Daoy (cell line): Measurements from ENCODE around the gene CCT5. TPM values are rescaled to one million over a fixed set of nuclear protein-coding genes. Genes with fewer than 3 reads are reported as not detected.
"Not testable (repeated sequence)": the region's sequence is repeated elsewhere in the genome, so short reads cannot be mapped to it uniquely, and the experiment has no call there.

Source experiments
- DNase-seq: peaks from one replicate; pipeline ENCODE4 v3.0.0-alpha.2; 2015; ENCODE audit warnings: low read depth
- total RNA-seq: library from RNA; depleted of rRNA; stranded (reverse); fragments of >200 nt; shearing (Covaris generic); gene quantifications from 2 replicates; pipeline ENCODE4 v1.2.3, GENCODE V29; 2014; rRNA removed

Gene CCT5
- total RNA-seq, 1 experiment from 2014 or later, result 1,231 TPM

DNA sequence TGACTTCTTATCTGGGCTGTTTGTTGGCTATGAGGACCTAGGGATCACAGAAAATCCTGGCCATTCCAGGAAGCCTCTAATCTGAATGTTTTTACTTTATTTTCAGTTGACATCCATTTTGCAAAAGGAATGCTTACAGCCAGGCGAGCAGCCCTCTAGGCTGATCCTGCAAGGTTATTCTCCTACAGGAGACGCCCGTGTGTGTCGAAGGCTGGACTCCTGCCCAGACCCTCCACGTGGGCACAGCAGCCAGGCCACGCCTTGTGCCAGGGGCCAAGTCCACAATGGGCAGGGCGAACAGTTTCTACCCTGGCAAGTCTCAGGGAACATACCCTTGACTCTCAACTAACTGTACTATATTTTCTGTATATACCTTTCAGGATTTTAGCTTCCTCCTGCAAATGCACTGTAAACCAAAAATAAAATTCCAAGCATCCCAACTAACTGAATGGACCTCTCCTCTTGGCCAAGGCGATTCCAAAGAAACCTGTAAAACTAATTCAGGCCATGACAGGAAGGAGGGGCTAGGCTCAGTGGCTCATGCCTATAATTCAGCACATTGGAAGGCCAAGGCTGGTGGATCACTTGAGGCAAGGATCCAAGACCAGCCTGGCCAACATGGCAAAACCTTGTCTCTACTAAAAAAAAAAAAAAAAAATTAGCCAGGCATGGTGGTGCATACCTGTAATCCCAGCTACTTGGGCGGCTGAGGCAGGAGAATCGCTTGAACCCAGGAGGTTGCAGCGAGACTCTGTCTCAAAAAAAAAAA lies 51.9 kb downstream of the CCT5 start:
- DNase-seq, result peak; percentile 53

DNA sequence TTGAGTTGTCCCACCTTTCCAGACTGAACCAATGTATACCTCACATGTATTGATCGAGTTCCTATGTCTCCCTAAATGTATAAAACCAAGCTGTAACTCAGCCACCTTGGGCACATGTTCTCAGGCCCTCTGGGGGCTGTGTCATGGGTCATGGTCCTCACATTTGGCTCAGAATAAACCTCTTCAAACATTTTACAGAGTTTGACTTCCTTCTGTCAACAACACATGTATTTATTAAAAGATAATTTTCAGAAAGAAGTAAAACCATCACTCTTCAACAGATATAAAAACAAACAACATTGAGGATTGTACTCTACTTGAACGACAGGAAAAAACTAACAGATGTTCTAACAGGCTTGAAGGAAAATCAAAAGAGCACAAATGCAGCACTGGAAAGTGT lies 53.1 kb downstream of the CCT5 start:
- DNase-seq, result no peak

DNA sequence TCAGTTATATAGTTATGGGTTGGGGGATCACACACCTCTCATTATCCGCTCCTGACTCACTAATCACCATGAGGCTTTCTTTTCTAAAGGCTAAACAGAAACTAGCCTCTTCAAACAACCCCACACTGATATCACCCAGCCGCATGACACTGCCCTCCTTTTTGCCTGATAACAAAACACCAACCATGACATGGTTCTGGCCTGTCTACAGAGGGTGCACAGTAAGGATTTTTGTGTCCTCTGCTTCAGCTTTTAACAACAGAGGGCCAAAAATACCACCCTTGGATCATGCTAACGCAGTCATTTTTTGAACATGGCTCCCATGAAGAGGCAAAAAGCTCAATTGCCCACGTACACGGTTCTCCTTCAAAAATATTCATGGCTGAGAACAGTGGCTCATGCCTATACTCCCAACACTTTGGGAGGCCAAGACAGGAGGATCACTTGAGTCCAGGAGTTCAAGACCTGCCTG lies 53.7 kb downstream of the CCT5 start:
- no peak for DNase-seq

DNA sequence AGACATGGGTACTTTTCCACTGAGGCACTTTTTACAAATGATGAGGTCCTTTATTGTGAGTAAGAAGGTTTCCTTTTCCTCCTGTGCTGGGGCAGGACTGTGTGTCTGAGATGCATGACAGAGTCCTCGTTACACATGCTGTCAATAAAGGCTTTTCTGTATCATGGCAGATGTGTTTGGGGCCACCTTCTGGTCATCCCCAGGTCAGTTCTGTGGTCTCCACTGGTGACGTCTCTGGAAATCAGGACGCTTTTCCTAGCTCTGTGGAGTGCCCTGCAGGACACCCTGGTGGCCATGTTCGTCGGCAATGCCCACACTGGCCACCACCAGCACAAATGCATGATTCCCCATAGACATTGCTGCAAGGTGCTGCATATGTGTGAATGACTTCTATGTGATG lies 54.9 kb downstream of the CCT5 start:
- DNase-seq, result no peak

DNA sequence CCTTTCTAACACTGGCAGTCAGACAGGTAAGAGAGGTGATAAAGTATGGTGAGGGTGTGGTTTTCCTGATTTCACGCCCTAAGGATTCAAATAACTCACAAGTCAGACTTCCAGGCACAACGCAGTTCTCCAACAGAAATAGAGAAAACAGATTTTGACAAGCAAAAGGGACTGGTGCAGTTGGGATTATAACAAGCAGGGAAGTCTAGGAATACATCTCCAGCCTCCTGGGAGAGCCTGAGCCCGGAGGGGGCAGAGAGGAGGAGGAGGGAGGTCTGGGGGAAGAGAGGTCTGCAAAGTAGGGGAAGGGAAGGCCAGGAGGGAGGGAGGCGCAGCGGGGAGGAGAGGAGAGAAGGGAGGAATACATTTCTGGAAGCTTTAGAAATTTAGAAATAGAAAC lies 56.0 kb downstream of the CCT5 start:
- DNase-seq, result no peak

DNA sequence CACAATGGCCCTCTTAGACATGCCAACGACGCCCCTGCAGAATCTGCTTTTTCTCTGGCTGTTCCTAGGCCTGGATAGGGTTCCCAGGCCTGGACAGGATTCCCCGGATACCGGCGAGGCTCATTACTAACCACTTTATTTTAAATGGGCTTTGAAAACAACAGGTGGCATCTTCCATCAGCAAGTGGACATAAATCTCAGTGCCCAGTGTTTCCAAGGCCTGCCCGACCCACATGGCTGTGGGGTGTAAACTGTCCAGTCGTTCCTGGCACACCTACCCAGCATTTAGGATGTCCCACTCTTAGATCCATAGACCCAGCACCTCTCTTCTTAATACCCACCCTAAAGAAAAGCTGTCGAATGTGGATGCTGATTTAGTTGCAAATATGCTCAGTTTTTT lies 56.7 kb downstream of the CCT5 start:
- DNase-seq, result no peak

DNA sequence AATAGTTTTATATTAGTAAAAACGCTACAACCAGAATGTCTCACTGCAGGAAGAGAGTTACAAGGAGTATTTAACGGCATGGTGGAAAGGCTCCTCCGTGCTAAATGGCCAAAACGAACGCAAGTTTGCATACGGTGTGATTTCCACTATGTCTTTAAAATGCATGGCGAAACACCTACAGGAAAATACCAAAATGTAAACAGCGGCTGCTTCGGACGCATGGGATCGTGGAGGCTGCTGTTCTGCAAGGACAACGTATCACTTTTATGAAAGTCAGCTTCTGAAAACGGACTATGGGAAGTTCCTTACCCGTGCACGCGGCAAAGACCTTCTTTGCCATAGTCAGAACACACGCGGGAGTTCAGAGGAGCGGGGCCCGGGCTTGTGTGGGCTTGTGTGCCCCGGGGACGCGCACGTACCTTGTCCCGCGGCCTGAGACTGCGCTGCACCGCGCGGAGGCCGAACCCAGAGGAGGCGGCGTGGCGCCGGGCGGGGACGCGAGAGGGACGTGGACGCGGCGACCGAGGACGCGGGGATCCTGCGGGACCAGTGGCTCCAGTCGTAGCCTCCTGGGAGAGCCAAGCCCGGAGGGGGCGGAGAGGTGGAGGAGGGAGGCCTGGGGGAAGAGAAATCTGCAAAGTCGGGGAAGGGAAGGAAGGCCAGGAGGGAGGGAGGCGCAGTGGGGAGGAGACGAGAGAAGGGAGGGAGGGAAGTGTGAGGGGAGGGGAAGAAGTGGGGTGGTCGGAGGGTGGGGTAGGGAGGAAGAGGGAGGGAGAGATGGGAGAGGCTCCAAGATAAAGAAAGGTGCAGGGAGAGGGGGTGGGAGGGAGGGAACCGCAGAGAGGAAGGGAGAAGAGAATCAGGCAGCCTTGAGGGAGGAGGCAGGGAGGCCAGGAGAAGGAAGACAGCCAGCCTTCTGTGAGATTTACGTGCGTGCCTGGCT lies 57.4 kb downstream of the CCT5 start, which contains the start of gene CMBL:
TSS of gene CMBL (minus strand) at position 697 of the 943 bp plus-strand sequence. CDS start 17,140 bp downstream, outside the sequence.
- DNase-seq, result peak; percentile 50

DNA sequence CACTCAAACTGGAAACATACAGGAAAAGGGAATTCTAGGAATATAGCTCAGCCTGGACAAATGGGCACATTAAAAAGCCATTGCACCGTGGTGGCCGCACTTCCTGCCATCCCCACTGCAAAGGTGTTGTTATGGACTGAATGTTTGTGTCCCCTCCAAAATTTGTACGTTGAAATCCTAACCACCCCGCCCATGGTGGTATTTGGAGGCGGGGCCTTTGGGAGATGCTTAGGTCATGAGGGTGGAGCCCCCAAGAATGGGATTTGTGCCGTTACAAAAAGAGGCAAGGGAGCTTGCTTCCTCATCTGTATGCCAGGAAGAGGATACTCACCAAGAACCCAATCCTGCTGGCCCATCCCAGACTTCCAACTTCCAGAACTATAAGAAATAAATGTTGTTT lies 58.8 kb downstream of the CCT5 start:
- DNase-seq, result no peak

DNA sequence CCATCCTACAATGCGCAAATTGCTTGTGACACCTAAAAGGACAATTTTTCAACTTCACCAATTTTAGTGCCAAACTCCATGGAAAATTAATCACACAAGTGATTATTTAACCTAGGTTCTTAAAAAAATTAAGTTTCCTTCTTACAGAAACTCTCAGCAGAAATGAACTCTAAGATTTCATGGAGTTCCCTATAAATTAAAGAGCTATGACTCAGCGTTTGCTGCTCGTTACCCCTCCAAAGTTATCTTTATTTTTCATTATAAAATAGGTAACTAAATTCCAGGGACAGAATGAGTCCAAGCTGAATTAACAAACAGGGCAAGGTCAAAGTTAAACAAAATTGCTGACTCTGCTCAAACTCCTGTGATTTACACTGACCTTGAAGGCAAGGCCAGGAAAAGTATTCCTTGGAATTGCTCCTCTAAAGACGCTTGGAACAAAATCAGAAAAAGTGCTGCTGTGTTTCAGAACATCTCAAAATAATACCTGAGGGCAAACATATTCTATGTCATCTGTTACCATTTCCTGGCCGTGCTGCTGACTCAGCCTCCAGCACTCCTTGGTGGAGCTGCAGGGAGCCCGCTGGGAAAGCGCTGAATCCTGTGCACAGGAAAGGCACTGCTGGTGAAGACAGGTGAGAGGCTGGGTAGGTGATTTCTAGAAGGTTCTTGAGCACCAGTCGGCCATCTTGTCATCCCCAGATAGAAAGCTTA lies 60.1 kb downstream of the CCT5 start:
- peak; percentile 79 for DNase-seq

DNA sequence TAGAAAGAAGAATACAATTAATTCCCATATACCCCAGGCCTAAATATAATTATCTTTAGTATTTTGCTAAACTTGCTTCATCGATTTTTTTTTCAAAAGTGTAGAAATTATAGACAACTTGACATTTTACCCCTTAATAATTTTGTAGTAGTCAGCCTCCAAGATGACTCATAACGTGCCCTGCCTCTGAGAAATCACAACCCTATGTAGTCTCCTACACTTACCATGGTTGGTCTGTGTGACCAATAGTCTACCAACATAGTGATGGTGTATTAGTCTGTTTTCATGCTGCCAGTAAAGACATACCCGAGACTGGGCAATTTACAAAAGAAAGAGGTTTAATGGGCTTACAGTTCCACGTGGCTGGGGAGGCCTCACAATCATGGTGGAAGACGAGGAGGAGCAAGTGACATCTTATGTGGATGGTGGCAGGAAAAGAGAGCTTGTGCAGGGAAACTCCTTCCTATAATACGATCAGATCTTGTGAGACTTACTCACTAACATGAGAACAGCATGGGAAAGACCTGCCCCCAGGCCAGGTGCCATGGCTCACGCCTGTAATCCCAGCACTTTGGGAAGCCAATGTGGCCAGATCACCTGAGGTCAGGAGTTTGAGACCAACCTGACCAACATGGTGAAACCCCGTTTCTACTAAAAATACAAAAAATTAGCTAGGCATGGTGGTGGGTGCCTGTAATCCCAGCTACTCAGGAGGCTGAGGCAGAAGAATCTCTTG lies 60.9 kb downstream of the CCT5 start:
- not testable (repeated sequence) for DNase-seq

DNA sequence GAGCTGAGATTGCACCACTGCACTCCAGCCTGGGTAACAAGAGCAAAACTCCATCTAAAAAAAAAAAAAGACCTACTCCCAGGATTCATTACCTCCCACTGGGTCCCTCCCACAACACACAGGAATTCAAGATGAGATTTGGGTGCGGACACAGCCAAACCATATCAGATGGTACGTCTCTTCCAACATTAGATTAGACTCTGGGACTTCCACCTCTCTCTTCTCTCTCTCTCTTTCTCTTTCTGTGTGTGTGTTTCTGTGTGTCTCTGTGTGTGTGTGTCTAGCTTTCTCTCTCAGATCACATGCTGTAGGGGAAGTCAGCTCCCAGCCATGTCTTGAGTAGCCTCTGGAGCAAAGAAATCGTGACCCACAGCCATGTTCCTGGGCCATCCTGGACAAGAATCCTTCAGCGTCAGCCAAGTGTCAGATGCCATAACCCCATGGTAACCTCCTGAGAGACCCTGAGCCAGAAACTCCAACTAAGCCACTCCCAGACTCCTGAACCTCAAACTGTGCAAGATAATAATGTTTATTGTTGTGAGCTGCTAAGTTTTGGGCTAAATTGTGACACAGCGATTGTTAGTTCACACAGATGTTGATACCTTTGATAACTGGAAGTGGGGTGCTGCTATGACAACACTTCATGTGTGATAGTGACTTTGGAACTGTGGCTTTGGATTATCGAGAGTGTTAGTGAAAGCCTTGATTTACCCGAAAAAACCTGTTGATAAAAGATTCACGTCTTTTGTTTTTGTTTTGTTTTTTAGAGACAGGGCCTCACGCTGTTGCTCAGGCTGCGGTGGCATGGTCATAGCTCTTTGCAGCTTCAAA lies 61.7 kb downstream of the CCT5 start:
- DNase-seq, result no peak

DNA sequence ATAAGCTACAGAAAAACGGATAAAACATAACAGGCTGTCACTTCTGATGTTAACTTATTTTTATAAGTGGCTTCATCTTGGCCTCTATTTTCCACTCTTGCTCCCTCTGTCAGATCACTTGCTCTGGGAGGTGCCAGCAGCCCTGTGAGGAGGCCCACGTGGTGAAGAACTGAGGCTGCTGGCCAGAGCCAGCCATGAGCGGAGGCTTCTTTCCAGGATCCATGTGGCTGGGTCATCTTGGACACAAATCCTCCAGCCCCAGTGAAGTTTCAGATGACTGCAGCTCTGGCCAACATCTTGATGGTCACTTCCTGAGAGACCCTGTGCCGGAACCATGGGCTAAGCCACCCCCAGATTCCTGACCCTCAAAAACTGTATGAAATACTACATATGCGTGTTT lies 65.1 kb downstream of the CCT5 start:
- DNase-seq, result no peak

Other genes with a start within 250 kb of the CCT5 start
- gene ATPSCKMT, start 392 bp upstream of the CCT5 start, total RNA-seq, result 30.3 and 31.4 TPM in 2 replicates
- 1.2 and 1.4 TPM in 2 replicates for gene CMBL, start 57.6 kb downstream of the CCT5 start, total RNA-seq
- 23.2 and 28.1 TPM in 2 replicates for gene MARCHF6, start 103.4 kb downstream of the CCT5 start, total RNA-seq
- 0.40 TPM in 1 of 2 replicates, not detected in the other for gene ROPN1L, start 191.6 kb downstream of the CCT5 start, total RNA-seq